ENCODE results near the gene GALNT5.

The GALNT5 gene

DNA sequence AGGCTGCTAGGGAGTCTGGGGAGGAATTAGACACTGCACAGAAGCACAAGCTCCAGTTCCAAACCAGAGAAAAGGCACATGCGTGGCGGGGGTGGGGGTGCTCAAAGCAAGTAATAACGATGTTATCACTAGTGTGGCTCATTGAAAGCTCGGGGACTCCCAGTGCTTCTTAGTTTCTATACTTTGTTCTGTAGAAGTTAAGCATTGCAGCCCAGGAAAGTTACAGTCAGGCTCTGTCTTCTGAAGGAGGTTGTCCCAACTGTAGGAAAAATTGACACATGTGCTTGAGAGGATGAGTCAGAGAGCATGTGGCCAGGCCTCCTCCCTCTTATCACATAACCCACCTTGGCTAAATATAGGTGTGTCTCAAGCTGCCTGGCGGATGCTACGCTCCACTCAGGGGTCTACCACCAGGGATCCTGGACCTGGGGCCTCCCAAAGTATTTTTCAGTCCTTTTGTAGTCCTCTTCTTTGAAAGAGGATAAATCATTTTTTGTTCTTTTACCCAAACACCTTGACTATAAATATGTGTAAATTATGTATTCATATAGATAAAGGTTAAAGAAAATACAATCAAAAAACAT lies 3.8 kb downstream of the GALNT5 start:
- H2AFZ ChIP-seq (ENCODE audit: low read depth, low read length, severe bottlenecking): no peak overlapping the region
- H3K27ac ChIP-seq (ENCODE audit: low read depth, low read length): no peak overlapping the region
- TF ChIP-seq EZH2phosphoT487 (conservative IDR thresholded peaks at IDR 0.05; ENCODE audit: low read length): no peak
- TF ChIP-seq, protein P1, sequence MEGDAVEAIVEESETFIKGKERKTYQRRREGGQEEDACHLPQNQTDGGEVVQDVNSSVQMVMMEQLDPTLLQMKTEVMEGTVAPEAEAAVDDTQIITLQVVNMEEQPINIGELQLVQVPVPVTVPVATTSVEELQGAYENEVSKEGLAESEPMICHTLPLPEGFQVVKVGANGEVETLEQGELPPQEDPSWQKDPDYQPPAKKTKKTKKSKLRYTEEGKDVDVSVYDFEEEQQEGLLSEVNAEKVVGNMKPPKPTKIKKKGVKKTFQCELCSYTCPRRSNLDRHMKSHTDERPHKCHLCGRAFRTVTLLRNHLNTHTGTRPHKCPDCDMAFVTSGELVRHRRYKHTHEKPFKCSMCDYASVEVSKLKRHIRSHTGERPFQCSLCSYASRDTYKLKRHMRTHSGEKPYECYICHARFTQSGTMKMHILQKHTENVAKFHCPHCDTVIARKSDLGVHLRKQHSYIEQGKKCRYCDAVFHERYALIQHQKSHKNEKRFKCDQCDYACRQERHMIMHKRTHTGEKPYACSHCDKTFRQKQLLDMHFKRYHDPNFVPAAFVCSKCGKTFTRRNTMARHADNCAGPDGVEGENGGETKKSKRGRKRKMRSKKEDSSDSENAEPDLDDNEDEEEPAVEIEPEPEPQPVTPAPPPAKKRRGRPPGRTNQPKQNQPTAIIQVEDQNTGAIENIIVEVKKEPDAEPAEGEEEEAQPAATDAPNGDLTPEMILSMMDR (IDR thresholded peaks at IDR 0.05; ENCODE audit: insufficient read depth, low read length, poor library complexity, severe bottlenecking): no peak
- H3K9ac ChIP-seq (ENCODE audit: low read length): no peak overlapping the region
- no peaks in the 10 kb centered on the region for H3F3A ChIP-seq (ENCODE audit: insufficient read depth)
- no peak overlapping the region for H3K4me3 ChIP-seq (ENCODE audit: insufficient read depth, low read length, poor library complexity, severe bottlenecking)
- no peaks in the 10 kb centered on the region for H3K9me2 ChIP-seq (replicated peaks; ENCODE audit: insufficient read depth, low read length)
- no peaks in the 10 kb centered on the region for H4K20me1 ChIP-seq (ENCODE audit: low read depth, low read length)
- H3K4me2 ChIP-seq (ENCODE audit: low read depth, low read length, poor library complexity, severe bottlenecking): no peak overlapping the region
- H3K79me2 ChIP-seq (ENCODE audit: insufficient read depth, low read length): no peaks in the 10 kb centered on the region
- no peaks in the 10 kb centered on the region for H3K27me3 ChIP-seq (ENCODE audit: low read length)
- no peaks in the 10 kb centered on the region for H3K36me3 ChIP-seq (ENCODE audit: low read length)
- no peaks in the 10 kb centered on the region for H3K9me3 ChIP-seq (ENCODE audit: insufficient read depth, low read length)

DNA sequence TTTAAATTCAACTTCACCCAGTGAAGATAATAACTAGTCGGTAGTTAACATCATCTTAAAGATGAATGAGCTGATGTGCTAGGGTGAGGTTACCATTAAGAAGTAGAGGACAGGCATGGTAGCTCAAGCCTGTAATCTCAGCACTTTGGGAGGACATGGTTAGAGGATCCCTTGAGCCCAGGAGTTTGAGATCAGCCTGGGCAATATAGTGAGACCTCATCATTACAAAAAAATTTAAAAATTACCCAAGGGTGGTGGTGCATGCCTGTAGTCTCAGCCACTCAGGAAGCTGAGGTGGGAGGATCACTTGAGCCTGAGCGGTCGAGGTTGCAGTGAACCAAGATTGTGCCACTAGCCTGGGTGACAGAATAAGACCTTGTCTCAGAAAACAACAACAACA lies 4.7 kb downstream of the GALNT5 start:
- H2AFZ ChIP-seq (ENCODE audit: low read depth, low read length, severe bottlenecking): no peak overlapping the region
- no peaks in the 10 kb centered on the region for H3F3A ChIP-seq (ENCODE audit: insufficient read depth)
- H3K79me2 ChIP-seq (ENCODE audit: insufficient read depth, low read length): no peaks in the 10 kb centered on the region
- H3K27ac ChIP-seq (ENCODE audit: low read depth, low read length): no peak overlapping the region
- no peak overlapping the region for H3K4me2 ChIP-seq (ENCODE audit: low read depth, low read length, poor library complexity, severe bottlenecking)
- no peaks in the 10 kb centered on the region for H3K9me3 ChIP-seq (ENCODE audit: insufficient read depth, low read length)
- H3K9me2 ChIP-seq (replicated peaks; ENCODE audit: insufficient read depth, low read length): no peaks in the 10 kb centered on the region
- TF ChIP-seq, protein P1 (IDR thresholded peaks at IDR 0.05; ENCODE audit: insufficient read depth, low read length, poor library complexity, severe bottlenecking): no peak
- no peak for TF ChIP-seq EZH2phosphoT487 (conservative IDR thresholded peaks at IDR 0.05; ENCODE audit: low read length)
- H3K4me3 ChIP-seq (ENCODE audit: insufficient read depth, low read length, poor library complexity, severe bottlenecking): no peak overlapping the region
- no peaks in the 10 kb centered on the region for H3K27me3 ChIP-seq (ENCODE audit: low read length)
- H4K20me1 ChIP-seq (ENCODE audit: low read depth, low read length): no peaks in the 10 kb centered on the region
- H3K36me3 ChIP-seq (ENCODE audit: low read length): no peaks in the 10 kb centered on the region
- no peak overlapping the region for H3K9ac ChIP-seq (ENCODE audit: low read length)

- TF ChIP-seq, protein P1 (IDR thresholded peaks at IDR 0.05; ENCODE audit: insufficient read depth, low read length, poor library complexity, severe bottlenecking): no peak
- TF ChIP-seq EZH2phosphoT487 (conservative IDR thresholded peaks at IDR 0.05; ENCODE audit: low read length): no peak
These were observed 6.6 kb downstream of the GALNT5 start for GRCh38 chr2:157264099-157264498.

More at GRCh38 chr2:157264099-157264498, 6.6 kb downstream of the GALNT5 start:
- no peak overlapping the region for H3K4me2 ChIP-seq (ENCODE audit: low read depth, low read length, poor library complexity, severe bottlenecking)
- no peaks in the 10 kb centered on the region for H3K79me2 ChIP-seq (ENCODE audit: insufficient read depth, low read length)
- H3K36me3 ChIP-seq (ENCODE audit: low read length): no peaks in the 10 kb centered on the region
- no peaks in the 10 kb centered on the region for H3F3A ChIP-seq (ENCODE audit: insufficient read depth)
- H2AFZ ChIP-seq (ENCODE audit: low read depth, low read length, severe bottlenecking): no peak overlapping the region
- H3K27ac ChIP-seq (ENCODE audit: low read depth, low read length): no peak overlapping the region
- H4K20me1 ChIP-seq (ENCODE audit: low read depth, low read length): no peaks in the 10 kb centered on the region
- no peaks in the 10 kb centered on the region for H3K9me2 ChIP-seq (replicated peaks; ENCODE audit: insufficient read depth, low read length)
- no peaks in the 10 kb centered on the region for H3K9me3 ChIP-seq (ENCODE audit: insufficient read depth, low read length)
- H3K4me3 ChIP-seq (ENCODE audit: insufficient read depth, low read length, poor library complexity, severe bottlenecking): no peak overlapping the region
- no peak overlapping the region for H3K9ac ChIP-seq (ENCODE audit: low read length)
- H3K27me3 ChIP-seq (ENCODE audit: low read length): no peaks in the 10 kb centered on the region

Measured in SU-DHL-6 (cell line).